ENCODE results near the gene TC2N. TPM values are rescaled to one million over a fixed set of nuclear protein-coding genes. Genes with fewer than 3 reads are reported as not detected.

TC2N gene
- total RNA-seq, 2 donors from 2014 or later = 3.9 to 12.5 TPM

- Histone ChIP-seq H3K9me3 (no peaks in the 10 kb centered on the region), H3K27me3 (no peaks in the 10 kb centered on the region), H3K4me3 (no peak overlapping the region), H3K36me3 (no peaks in the 10 kb centered on the region), H3K4me1 (peaks cover 0 to 58% of the 10 kb centered on the region in 2 donors), H3K27ac (peak overlapping the region; percentile 32 to 49)
- no peak for DNase-seq (ENCODE audit: low spot score)
- TF ChIP-seq, protein P1, sequence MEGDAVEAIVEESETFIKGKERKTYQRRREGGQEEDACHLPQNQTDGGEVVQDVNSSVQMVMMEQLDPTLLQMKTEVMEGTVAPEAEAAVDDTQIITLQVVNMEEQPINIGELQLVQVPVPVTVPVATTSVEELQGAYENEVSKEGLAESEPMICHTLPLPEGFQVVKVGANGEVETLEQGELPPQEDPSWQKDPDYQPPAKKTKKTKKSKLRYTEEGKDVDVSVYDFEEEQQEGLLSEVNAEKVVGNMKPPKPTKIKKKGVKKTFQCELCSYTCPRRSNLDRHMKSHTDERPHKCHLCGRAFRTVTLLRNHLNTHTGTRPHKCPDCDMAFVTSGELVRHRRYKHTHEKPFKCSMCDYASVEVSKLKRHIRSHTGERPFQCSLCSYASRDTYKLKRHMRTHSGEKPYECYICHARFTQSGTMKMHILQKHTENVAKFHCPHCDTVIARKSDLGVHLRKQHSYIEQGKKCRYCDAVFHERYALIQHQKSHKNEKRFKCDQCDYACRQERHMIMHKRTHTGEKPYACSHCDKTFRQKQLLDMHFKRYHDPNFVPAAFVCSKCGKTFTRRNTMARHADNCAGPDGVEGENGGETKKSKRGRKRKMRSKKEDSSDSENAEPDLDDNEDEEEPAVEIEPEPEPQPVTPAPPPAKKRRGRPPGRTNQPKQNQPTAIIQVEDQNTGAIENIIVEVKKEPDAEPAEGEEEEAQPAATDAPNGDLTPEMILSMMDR (IDR thresholded peaks at IDR 0.05) = no peak
Measured at GRCh38 chr14:91893669-91894068, 26.3 kb upstream of the TC2N start.

DNA sequence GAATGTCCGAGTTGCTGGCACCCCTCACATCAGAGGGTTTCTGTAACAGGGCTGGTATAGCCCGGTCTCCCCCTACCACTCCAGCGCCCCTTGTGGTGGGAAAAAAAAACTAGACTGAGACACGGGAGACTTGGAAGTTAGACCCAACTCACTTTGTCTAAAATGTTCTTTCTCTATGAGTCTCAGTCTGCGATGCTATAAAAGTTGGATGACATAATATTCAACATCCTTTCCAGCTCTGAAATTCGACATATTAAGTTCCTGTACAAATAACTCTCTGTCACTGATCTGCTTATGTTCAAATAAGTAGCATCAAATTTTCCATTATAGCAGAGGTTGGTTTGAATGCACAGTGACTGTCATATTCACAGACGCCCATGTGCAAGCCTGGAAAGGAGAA lies 25.7 kb upstream of the TC2N start:
- Histone ChIP-seq H3K27me3 (no peaks in the 10 kb centered on the region), H3K27ac (peak overlapping the region; percentile 48 to 49), H3K9me3 (no peaks in the 10 kb centered on the region), H3K36me3 (no peaks in the 10 kb centered on the region), H3K4me3 (no peak overlapping the region), H3K4me1 (peaks cover 0 to 54% of the 10 kb centered on the region in 2 donors)
- TF ChIP-seq, protein P1 (IDR thresholded peaks at IDR 0.05) = peak; percentile 15 to 50
- DNase-seq (ENCODE audit: low spot score) = no peak

DNA sequence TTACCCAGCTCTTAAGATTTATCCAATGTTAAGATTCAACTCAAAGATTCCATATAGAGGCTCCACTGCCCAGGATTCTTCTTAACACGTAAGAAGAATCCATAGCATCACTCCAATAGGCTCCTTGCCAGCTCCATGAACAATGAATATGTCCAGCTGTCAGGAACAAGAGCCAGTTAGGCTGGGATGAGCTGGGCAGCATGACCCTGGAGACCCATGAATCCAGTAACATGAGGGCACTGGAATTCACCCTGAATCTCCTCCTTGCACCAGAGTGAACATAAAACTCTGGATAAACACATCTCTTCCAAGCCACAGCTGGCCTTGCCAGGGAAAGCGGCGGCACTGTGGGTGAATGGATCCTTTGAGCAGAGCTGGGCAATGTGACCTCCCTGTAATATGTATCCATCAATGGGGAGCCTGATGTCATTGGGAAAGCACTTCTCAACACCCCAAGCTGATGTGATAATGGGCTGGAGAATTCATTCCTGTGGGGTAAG lies 24.4 kb upstream of the TC2N start:
- Histone ChIP-seq H3K4me1 (peaks cover 0 to 42% of the 10 kb centered on the region in 2 donors), H3K4me3 (no peak overlapping the region), H3K9me3 (no peaks in the 10 kb centered on the region), H3K27ac (peak overlapping the region; percentile 48 to 49), H3K36me3 (no peaks in the 10 kb centered on the region), H3K27me3 (no peaks in the 10 kb centered on the region)
- TF ChIP-seq, protein P1 (IDR thresholded peaks at IDR 0.05) = no peak
- no peak for DNase-seq (ENCODE audit: low spot score)

DNA sequence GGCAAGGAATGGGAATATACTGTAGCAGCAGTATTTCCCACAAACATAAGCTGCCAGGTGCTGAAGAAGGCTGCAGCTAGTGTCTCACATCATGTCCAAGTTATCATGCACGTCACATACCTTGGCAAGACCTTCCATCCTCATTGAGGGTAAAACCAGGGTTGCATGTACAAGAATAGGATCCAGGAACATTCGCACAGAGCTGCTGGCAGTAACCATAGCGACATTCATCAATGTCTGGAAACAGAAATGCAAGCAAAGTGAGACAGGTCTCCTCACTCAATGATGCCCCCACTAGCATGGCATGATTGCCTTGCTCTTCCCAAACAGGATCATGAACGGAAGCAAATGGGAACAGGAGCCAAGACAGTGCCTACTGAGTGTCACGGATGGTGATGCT lies 23.8 kb upstream of the TC2N start:
- Histone ChIP-seq H3K9me3 (no peaks in the 10 kb centered on the region), H3K27me3 (no peaks in the 10 kb centered on the region), H3K4me3 (no peak overlapping the region), H3K4me1 (peaks cover 0 to 39% of the 10 kb centered on the region in 2 donors), H3K36me3 (no peaks in the 10 kb centered on the region), H3K27ac (peak overlapping the region; percentile 49 to 72)
- DNase-seq (ENCODE audit: low spot score) = no peak
- TF ChIP-seq, protein P1 (IDR thresholded peaks at IDR 0.05) = no peak

GRCh38 chr14:91890291-91890749 lies 23.0 kb upstream of the TC2N start:
- TF ChIP-seq, protein P1 (IDR thresholded peaks at IDR 0.05) = no peak
- Histone ChIP-seq H3K36me3 (no peaks in the 10 kb centered on the region), H3K27me3 (no peaks in the 10 kb centered on the region), H3K9me3 (no peaks in the 10 kb centered on the region), H3K27ac (peak overlapping the region; percentile 49 to 72), H3K4me1 (peaks cover 0 to 43% of the 10 kb centered on the region in 2 donors), H3K4me3 (no peak overlapping the region)
- DNase-seq (ENCODE audit: low spot score) = no peak
